Nephron (organoid): Measurements from ENCODE around the gene ATG9B.

Experiments
- H3K27ac Mint-ChIP-seq, 3 experiments: 2 replicates each; pipeline ENCODE4 v1.8.0; 2020; ENCODE audit warnings: mixed read lengths in 3 of 3, mild to moderate bottlenecking in 2 of 3, moderate library complexity in 1 of 3
- H3K27me3 Mint-ChIP-seq: 2 replicates; pipeline ENCODE4 v1.8.0; 2021; ENCODE audit warnings: low read depth, mild to moderate bottlenecking, moderate library complexity, mixed read lengths
- H3K36me3 Mint-ChIP-seq: 2 replicates; pipeline ENCODE4 v1.8.0; 2020; ENCODE audit warnings: low read depth, mixed read lengths
- H3K4me1 Mint-ChIP-seq: 2 replicates; pipeline ENCODE4 v1.8.0; 2020; ENCODE audit warnings: mixed read lengths
- H3K4me3 Mint-ChIP-seq, 3 experiments: 2 replicates each; pipeline ENCODE4 v1.8.0; 2020; ENCODE audit warnings: mild to moderate bottlenecking in 3 of 3, mixed read lengths in 3 of 3, moderate library complexity in 2 of 3
- H3K9me3 Mint-ChIP-seq: 2 replicates; pipeline ENCODE4 v1.8.0; 2020; ENCODE audit warnings: mixed read lengths
- CTCF ChIP-seq, 3 experiments: fragments of 200-600 bp; sonication (generic); IDR thresholded peaks; one replicate each; pipeline ENCODE4 v1.5.0; 2021; ENCODE audit warnings: antibody characterized with exemption in 3 of 3; ENCODE audit not compliant: unreplicated experiment in 3 of 3

The ATG9B gene

GRCh38 chr7:151068069-151068773 lies 43.9 kb upstream of the ATG9B start:
- no peaks in the 10 kb centered on the region for H3K9me3 Mint-ChIP-seq
- no peak for TF ChIP-seq CTCF (IDR thresholded peaks at IDR 0.05; ENCODE audit: unreplicated experiment in 3 of 3)

GRCh38 chr7:151066273-151066974 lies 42.1 kb upstream of the ATG9B start:
- Mint-ChIP-seq H3K4me1 (peaks cover 23% of the 10 kb centered on the region), H3K36me3 (peaks cover 22% of the 10 kb centered on the region), H3K27me3 (no peaks in the 10 kb centered on the region), H3K27ac (no peak overlapping the region), H3K4me3 (no peak overlapping the region), H3K9me3 (no peaks in the 10 kb centered on the region)
- TF ChIP-seq CTCF (IDR thresholded peaks at IDR 0.05; ENCODE audit: unreplicated experiment in 3 of 3), result no peak

More at GRCh38 chr7:151068069-151068773, 43.9 kb upstream of the ATG9B start:
- Mint-ChIP-seq H3K27ac (peak overlapping the region in 1 of 3 experiments; percentile 52), H3K36me3 (peaks cover 30% of the 10 kb centered on the region), H3K4me1 (peaks cover 14% of the 10 kb centered on the region), H3K27me3 (no peaks in the 10 kb centered on the region), H3K4me3 (no peak overlapping the region)

GRCh38 chr7:151065516-151065915 lies 41.2 kb upstream of the ATG9B start:
- no peak overlapping the region for H3K27ac Mint-ChIP-seq
- H3K4me3 Mint-ChIP-seq, result no peak overlapping the region
- no peaks in the 10 kb centered on the region for H3K9me3 Mint-ChIP-seq
- no peaks in the 10 kb centered on the region for H3K27me3 Mint-ChIP-seq
- H3K4me1 Mint-ChIP-seq, result peaks cover 30% of the 10 kb centered on the region
- H3K36me3 Mint-ChIP-seq, result peaks cover 22% of the 10 kb centered on the region
- no peak for TF ChIP-seq CTCF (IDR thresholded peaks at IDR 0.05; ENCODE audit: unreplicated experiment in 3 of 3)

- no peaks in the 10 kb centered on the region for H3K27me3 Mint-ChIP-seq
- peaks cover 30% of the 10 kb centered on the region for H3K4me1 Mint-ChIP-seq
- H3K36me3 Mint-ChIP-seq, result peaks cover 22% of the 10 kb centered on the region
- no peak overlapping the region for H3K27ac Mint-ChIP-seq
- TF ChIP-seq CTCF (IDR thresholded peaks at IDR 0.05; ENCODE audit: unreplicated experiment in 3 of 3), result no peak
- no peaks in the 10 kb centered on the region for H3K9me3 Mint-ChIP-seq
- H3K4me3 Mint-ChIP-seq, result no peak overlapping the region
Measured at GRCh38 chr7:151064993-151065392, 40.7 kb upstream of the ATG9B start.

- Mint-ChIP-seq H3K9me3 (no peaks in the 10 kb centered on the region), H3K36me3 (peaks cover 22% of the 10 kb centered on the region), H3K4me3 (no peak overlapping the region)
Measured at GRCh38 chr7:151064454-151064853, 40.2 kb upstream of the ATG9B start.

More at GRCh38 chr7:151064454-151064853, 40.2 kb upstream of the ATG9B start:
- H3K27me3 Mint-ChIP-seq, result no peaks in the 10 kb centered on the region
- H3K4me1 Mint-ChIP-seq, result peaks cover 30% of the 10 kb centered on the region
- no peak overlapping the region for H3K27ac Mint-ChIP-seq
- no peak for TF ChIP-seq CTCF (IDR thresholded peaks at IDR 0.05; ENCODE audit: unreplicated experiment in 3 of 3)
